AG04449 (cell line): ENCODE data around the gene TTLL9.

Source experiments
- CTCF ChIA-PET: fragments of 350-600 bp; formaldehyde crosslinking; extraction: SDS; loops from one replicate; lab custom pipeline; 2021; ENCODE audit warnings: antibody characterized with exemption; lab: Yijun Ruan, JAX
- POLR2A ChIA-PET: fragments of 400-600, 350-600 bp; formaldehyde crosslinking; extraction: SDS; loops from one replicate; lab custom pipeline; 2020; ENCODE audit warnings: antibody characterized with exemption, inconsistent platforms; lab: Yijun Ruan, JAX
- DNase-seq: peaks from one replicate; pipeline ENCODE4 v3.0.0-alpha.2; 2010; ENCODE audit warnings: low read depth, low spot score
- H3K4me3 ChIP-seq: 2 replicates; pipeline ENCODE4 v1.5.1; 2011; ENCODE audit warnings: low read depth, mild to moderate bottlenecking, control low read depth, low read length
- TF ChIP-seq, protein P1 (sequence below): IDR thresholded peaks from one replicate; pipeline ENCODE4 v1.5.1; 2011; ENCODE audit warnings: mild to moderate bottlenecking, moderate library complexity, low read length, control low read depth, inconsistent platforms; ENCODE audit not compliant: insufficient read depth; ENCODE audit errors: missing control alignments

The TTLL9 gene

DNA sequence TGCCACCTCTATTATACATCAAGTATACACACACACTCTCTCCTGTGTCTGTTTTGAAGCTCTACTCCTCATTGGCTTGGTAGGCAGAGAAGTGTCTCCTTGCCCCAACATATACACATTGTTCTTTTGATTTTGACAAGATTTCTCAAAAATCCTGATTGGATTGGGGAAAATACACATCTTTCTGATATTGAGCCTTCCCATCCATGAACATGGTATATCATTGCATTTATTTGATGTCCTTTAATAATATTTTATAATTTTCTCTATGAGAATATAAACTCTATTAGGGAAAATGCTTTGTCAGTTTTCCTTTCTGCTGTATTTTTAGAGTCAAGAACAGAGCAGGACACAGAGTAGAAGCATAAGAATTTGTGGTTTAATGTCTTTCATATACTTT is 7.2 kb downstream of the TTLL9 start:
- TF ChIP-seq, protein P1, sequence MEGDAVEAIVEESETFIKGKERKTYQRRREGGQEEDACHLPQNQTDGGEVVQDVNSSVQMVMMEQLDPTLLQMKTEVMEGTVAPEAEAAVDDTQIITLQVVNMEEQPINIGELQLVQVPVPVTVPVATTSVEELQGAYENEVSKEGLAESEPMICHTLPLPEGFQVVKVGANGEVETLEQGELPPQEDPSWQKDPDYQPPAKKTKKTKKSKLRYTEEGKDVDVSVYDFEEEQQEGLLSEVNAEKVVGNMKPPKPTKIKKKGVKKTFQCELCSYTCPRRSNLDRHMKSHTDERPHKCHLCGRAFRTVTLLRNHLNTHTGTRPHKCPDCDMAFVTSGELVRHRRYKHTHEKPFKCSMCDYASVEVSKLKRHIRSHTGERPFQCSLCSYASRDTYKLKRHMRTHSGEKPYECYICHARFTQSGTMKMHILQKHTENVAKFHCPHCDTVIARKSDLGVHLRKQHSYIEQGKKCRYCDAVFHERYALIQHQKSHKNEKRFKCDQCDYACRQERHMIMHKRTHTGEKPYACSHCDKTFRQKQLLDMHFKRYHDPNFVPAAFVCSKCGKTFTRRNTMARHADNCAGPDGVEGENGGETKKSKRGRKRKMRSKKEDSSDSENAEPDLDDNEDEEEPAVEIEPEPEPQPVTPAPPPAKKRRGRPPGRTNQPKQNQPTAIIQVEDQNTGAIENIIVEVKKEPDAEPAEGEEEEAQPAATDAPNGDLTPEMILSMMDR = no peak
- ChIA-PET CTCF (interaction anchor here (0.8 kb wide), 1 partner anchor 24 kb away, joined by 4 read pairs; no protein-coding TSS in a partner anchor), POLR2A (no interaction called here)
- no peak for DNase-seq
- no peak overlapping the region for H3K4me3 ChIP-seq

DNA sequence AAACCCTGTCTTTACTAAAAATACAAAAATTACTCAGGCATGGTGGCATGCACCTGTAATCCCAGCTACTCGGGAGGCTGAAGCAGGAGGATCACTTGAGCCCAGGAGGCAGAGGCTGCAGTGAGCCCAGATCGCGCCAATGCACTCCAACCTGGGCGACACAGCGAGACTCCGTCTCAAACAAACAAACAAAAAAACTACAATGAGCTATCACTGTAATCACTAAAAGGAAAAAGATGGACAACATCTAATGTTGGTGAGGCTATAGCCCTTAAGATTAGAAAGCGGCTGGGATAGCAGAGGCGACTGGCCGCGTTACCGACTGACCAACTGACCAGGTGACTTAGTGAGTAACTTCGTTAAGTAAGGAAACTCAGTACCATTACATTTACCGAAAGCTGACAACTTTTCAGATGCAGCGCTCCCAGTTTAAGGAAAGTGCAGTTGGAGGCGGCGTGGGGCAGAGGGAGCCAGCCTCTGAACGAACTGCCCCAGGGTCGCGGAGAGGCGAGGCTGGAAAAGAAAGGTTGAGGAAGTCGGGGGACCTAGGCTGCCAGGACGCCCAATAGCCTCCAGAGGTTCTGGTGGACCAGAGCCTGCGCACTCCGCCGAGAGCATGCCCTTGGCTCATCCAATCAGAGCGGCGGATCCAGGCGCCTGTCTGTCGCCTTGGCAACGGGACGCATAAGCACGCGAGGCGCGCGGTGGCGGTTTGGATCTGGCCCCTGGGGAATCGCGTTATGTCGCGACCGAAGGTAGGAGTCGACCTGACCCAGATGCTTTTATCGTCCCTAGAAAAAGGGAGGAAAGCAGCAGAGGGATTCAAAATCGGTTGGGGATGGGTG is 8.9 kb downstream of the TTLL9 start:
- peak; percentile 37 for DNase-seq
- POLR2A ChIA-PET = interaction anchor here (1.7 kb wide), 1 partner anchor 73 kb away, joined by 4 read pairs; the partner anchor contains the start of gene PDRG1
- TF ChIP-seq, protein P1 = no peak
- peak overlapping the region; percentile 74 for H3K4me3 ChIP-seq
- CTCF ChIA-PET = interaction anchor here (0.7 to 3.2 kb wide), 8 partner anchors 14 to 152 kb away, joined by 3 to 13 read pairs (median 3); partner anchors contain the start of gene PDRG1

DNA sequence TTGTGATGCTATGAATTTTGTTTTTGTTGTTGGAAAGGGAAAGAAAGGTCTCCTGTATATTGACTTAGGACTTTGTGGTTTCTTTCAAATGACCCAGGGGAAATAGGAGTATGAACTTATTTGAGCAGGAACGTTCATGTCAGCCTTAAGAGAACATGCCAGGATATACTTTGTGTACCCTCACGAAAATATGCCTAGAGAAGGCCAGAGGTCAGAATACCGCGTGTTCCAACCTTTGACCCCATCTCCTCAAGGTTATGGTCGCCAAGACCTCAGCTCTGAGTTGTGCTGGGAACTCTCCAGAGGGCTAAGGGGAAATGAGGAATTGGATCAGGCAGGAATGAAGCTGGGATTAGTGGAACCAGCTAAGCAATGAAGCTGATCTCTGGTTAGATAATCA is 11.5 kb downstream of the TTLL9 start:
- ChIA-PET POLR2A (no interaction called here), CTCF (interaction anchor here (1.0 to 3.2 kb wide), 3 partner anchors 29 to 70 kb away, joined by 3 to 13 read pairs (median 3); partner anchors contain the start of gene PDRG1)
- TF ChIP-seq, protein P1 = no peak
- H3K4me3 ChIP-seq = no peak overlapping the region
- DNase-seq = no peak

DNA sequence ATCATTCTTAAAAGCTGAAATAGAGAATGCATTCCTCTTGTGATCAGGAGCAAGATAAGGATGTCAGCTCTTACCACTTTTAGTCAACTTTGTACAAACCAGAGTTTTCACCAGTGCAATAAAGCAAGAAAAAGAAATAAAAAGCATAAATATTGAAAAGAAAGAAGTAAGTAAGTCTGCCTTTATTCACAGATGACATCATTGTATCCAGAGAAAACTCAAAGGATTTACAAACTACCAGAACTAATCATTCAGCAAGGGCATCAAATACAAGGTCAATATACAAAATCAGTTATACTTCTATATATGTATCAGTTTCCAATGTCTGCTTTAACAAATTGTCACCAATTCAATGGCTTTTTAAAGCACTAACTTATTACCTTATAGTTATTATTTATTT is 13.4 kb downstream of the TTLL9 start:
- TF ChIP-seq, protein P1 = no peak
- no peak for DNase-seq
- CTCF ChIA-PET = interaction anchor here (1.4 kb wide), 1 partner anchor 30 kb away, joined by 3 read pairs; no protein-coding TSS in a partner anchor

DNA sequence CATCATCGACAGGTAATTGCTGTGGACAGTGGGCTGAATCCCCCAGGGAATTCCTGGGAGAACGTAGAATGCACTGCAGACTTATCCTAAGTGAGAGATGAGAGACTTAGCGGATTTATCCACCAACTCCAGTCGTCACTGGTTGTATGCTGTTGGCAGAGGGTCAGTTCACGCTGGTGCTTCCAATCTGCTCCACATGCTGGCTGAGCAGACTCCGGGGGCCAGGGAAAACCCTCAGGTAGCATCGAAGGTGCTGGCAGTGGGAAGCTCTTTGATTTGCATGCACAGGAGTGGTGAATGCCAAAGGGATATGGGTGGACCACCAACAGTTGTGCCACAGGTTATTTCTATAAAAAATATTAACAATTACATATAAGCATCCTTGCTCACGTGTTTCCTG is 20.2 kb downstream of the TTLL9 start:
- TF ChIP-seq, protein P1 = no peak
- H3K4me3 ChIP-seq = no peak overlapping the region
- ChIA-PET POLR2A (interaction anchor here (1.2 kb wide), 1 partner anchor 15 kb away, joined by 3 read pairs; no protein-coding TSS in a partner anchor), CTCF (interaction anchor here (1.0 to 1.3 kb wide), 2 partner anchors 37 to 43 kb away, joined by 3 to 4 read pairs; no protein-coding TSS in a partner anchor)
- DNase-seq = no peak

More for the DNA sequence above, 13.4 kb downstream of the TTLL9 start:
- H3K4me3 ChIP-seq = no peak overlapping the region
- POLR2A ChIA-PET = no interaction called here
